IPS-15b (cell line): ENCODE data around the gene FOXL3.
A peak's percentile ranks its signal among the peaks of the same experiment; 100 is the strongest.

Source experiments
- H3K27me3 ChIP-seq: one replicate; pipeline ENCODE4 v1.6.1; 2013; ENCODE audit warnings: low read length; ENCODE audit not compliant: control insufficient read depth, insufficient read depth
- H3K36me3 ChIP-seq: one replicate; pipeline ENCODE4 v1.6.1; 2013; ENCODE audit warnings: low read length; ENCODE audit not compliant: control insufficient read depth, insufficient read depth
- H3K4me1 ChIP-seq: one replicate; pipeline ENCODE4 v1.6.1; 2013; ENCODE audit warnings: mild to moderate bottlenecking, low read length; ENCODE audit not compliant: control insufficient read depth, insufficient read depth
- H3K4me3 ChIP-seq: one replicate; pipeline ENCODE4 v1.5.1; 2013; ENCODE audit warnings: low read depth, low read length
- H3K9ac ChIP-seq: one replicate; pipeline ENCODE4 v1.6.1; 2013; ENCODE audit warnings: low read depth, mild to moderate bottlenecking, low read length
- H3K9me3 ChIP-seq: one replicate; pipeline ENCODE4 v1.6.1; 2013; ENCODE audit warnings: mild to moderate bottlenecking, low read length; ENCODE audit not compliant: control insufficient read depth, insufficient read depth

FOXL3 gene

DNA sequence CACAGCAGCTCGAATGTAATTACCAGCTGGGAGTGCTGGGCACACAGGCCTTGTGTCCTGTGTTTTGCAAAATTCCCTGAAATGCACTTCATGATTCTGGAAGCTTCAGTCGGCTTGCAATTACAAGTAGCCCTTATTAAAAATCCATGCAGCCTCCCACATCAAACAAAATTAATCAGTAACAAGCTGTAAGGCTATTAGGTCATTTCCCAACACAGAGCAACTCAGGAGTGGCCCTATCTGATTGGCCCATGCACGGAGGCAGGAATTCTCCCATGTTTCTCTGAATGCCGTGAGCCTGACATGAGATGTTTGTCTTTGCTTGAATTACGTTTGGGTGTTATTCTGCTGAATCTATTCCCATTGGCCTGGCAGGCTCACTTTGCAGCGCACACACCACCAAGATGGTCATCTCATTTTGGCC is 36.9 kb downstream of the FOXL3 start:
- H3K4me1 ChIP-seq: no peaks in the 10 kb centered on the region
- H3K9ac ChIP-seq: no peak overlapping the region
- H3K9me3 ChIP-seq: no peaks in the 10 kb centered on the region
- H3K36me3 ChIP-seq: no peaks in the 10 kb centered on the region
- H3K4me3 ChIP-seq: no peak overlapping the region
- no peaks in the 10 kb centered on the region for H3K27me3 ChIP-seq

GRCh38 chr7:327233-327931 is 37.4 kb downstream of the FOXL3 start:
- Histone ChIP-seq H3K9me3 (no peaks in the 10 kb centered on the region), H3K27me3 (no peaks in the 10 kb centered on the region), H3K36me3 (no peaks in the 10 kb centered on the region), H3K4me1 (no peaks in the 10 kb centered on the region), H3K4me3 (no peak overlapping the region), H3K9ac (no peak overlapping the region)

- H3K4me1 ChIP-seq: no peaks in the 10 kb centered on the region
- no peak overlapping the region for H3K9ac ChIP-seq
- no peaks in the 10 kb centered on the region for H3K36me3 ChIP-seq
- H3K27me3 ChIP-seq: no peaks in the 10 kb centered on the region
- no peaks in the 10 kb centered on the region for H3K9me3 ChIP-seq
- no peak overlapping the region for H3K4me3 ChIP-seq
These were observed 38.2 kb downstream of the FOXL3 start for GRCh38 chr7:327991-328702.

GRCh38 chr7:329691-330281 is 39.8 kb downstream of the FOXL3 start:
- H3K9me3 ChIP-seq: no peaks in the 10 kb centered on the region
- no peaks in the 10 kb centered on the region for H3K27me3 ChIP-seq
- H3K4me3 ChIP-seq: no peak overlapping the region

GRCh38 chr7:330511-331230 is 40.7 kb downstream of the FOXL3 start:
- Histone ChIP-seq H3K9me3 (no peaks in the 10 kb centered on the region), H3K27me3 (no peaks in the 10 kb centered on the region), H3K9ac (no peak overlapping the region), H3K4me3 (no peak overlapping the region), H3K36me3 (no peaks in the 10 kb centered on the region), H3K4me1 (no peaks in the 10 kb centered on the region)

More at GRCh38 chr7:329691-330281, 39.8 kb downstream of the FOXL3 start:
- Histone ChIP-seq H3K36me3 (no peaks in the 10 kb centered on the region), H3K9ac (no peak overlapping the region), H3K4me1 (no peaks in the 10 kb centered on the region)

DNA sequence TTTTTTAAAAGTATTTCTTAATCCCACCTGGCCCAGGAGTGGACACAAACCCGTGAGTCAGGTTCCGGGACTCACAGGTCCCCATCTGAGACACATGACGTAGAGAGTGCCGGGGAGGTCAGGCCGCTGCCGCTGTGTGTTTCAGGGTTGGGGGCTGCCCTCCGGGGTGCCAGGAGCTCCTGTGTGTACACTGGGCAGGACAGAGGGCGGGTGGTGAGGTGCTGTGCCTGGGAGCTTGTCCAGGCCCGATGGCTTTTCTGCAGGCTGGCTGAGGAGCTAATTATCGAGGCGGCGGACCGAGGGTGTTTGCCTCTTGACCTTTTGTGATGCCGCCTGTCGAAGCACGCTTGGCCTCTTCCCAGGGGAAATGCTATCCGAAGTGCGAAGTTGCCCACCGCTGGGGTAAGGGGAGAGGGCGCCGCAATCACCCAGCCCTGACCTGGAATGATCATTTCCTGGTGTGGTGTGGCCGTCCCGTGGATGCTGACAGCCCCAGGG is 42.1 kb downstream of the FOXL3 start:
- Histone ChIP-seq H3K4me3 (no peak overlapping the region), H3K27me3 (no peaks in the 10 kb centered on the region), H3K4me1 (no peaks in the 10 kb centered on the region), H3K36me3 (no peaks in the 10 kb centered on the region), H3K9me3 (no peaks in the 10 kb centered on the region), H3K9ac (no peak overlapping the region)

GRCh38 chr7:332646-333392 is 42.8 kb downstream of the FOXL3 start:
- no peak overlapping the region for H3K9ac ChIP-seq
- no peaks in the 10 kb centered on the region for H3K4me1 ChIP-seq
- H3K27me3 ChIP-seq: no peaks in the 10 kb centered on the region
- H3K4me3 ChIP-seq: peak overlapping the region; percentile 32
- H3K9me3 ChIP-seq: no peaks in the 10 kb centered on the region
- H3K36me3 ChIP-seq: no peaks in the 10 kb centered on the region

GRCh38 chr7:333393-333764 is 43.4 kb downstream of the FOXL3 start:
- no peak overlapping the region for H3K9ac ChIP-seq
- H3K36me3 ChIP-seq: no peaks in the 10 kb centered on the region
- H3K4me1 ChIP-seq: no peaks in the 10 kb centered on the region
- H3K4me3 ChIP-seq: no peak overlapping the region
- no peaks in the 10 kb centered on the region for H3K9me3 ChIP-seq
- H3K27me3 ChIP-seq: no peaks in the 10 kb centered on the region

DNA sequence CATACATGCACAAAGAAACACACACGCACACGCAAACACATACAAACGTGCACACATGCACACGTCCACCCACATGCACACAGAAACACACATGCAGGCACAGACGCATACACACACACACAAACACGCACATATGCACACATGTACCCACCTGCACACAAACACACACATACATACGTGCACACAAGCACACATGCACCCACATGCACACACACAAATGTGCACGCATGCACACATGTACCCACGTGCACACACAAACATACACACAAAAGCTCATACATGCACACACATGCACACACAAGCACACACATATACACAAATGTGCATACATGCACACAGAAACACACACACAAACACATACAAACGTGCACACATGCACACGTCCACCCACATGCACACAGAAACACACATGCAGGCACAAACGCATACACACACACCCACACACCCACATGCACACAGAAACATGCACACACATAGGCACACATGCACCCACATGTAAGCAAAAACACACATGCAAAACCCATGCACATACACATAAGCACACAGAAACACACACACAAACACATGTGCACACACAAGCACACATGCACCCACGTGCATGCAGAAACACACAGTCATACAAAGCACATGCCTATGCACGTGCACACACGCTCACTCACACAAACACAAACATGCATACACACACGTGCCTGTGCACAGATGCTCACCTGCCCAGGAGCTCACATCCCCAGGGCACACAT is 44.8 kb downstream of the FOXL3 start:
- Histone ChIP-seq H3K4me1 (no peaks in the 10 kb centered on the region), H3K9ac (no peak overlapping the region), H3K36me3 (no peaks in the 10 kb centered on the region), H3K9me3 (no peaks in the 10 kb centered on the region), H3K27me3 (no peaks in the 10 kb centered on the region), H3K4me3 (no peak overlapping the region)

DNA sequence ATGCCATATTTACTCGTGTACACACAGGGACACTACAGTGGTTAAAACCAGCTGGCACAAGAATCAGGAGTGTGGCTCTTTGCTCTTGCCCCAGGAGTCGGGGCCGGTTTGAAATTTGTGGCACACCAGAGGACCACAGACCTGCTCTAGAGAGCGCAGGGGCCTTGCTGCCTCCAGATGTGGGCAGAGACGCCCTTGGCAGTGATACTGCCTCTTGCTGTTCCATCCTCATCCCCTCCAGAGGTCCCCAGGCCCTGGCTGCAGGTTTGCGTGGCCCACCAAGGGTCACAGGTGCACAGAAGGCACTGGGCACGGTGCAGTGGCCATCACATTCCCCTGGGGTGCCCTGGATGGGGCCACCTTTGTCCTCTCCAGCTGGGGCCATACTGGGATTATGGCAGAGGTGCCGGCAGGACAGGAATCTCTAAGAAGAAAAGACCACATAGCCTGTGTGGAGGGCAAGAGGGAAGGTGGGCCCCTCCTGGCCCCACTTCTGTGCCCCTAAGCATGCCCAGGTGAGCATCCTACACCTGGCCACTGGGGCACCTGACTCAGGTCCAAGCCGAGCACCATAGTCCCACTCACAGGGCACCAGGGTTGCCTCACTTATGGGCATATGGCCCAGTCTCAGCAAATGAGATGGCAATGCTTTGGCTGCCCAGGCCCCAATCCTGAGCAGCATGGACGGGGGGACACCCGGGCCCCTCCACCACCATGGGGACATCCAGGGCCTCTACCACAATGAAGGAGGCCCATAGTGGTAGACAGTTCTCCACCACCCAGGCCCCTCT is 45.6 kb downstream of the FOXL3 start:
- no peaks in the 10 kb centered on the region for H3K9me3 ChIP-seq
- no peak overlapping the region for H3K9ac ChIP-seq
- H3K36me3 ChIP-seq: no peaks in the 10 kb centered on the region
- H3K27me3 ChIP-seq: no peaks in the 10 kb centered on the region
- no peaks in the 10 kb centered on the region for H3K4me1 ChIP-seq
- H3K4me3 ChIP-seq: no peak overlapping the region
